Measurements from ENCODE around the gene GABRP. TPM values are rescaled to one million over a fixed set of nuclear protein-coding genes. Genes with fewer than 3 reads are reported as not detected.

Gene GABRP
- 1 to 10 TPM in 1 of 6 donors, under 1 TPM in 3, not detected in 2; 0.20 to 5.3 (median 0.28) TPM for total RNA-seq

DNA sequence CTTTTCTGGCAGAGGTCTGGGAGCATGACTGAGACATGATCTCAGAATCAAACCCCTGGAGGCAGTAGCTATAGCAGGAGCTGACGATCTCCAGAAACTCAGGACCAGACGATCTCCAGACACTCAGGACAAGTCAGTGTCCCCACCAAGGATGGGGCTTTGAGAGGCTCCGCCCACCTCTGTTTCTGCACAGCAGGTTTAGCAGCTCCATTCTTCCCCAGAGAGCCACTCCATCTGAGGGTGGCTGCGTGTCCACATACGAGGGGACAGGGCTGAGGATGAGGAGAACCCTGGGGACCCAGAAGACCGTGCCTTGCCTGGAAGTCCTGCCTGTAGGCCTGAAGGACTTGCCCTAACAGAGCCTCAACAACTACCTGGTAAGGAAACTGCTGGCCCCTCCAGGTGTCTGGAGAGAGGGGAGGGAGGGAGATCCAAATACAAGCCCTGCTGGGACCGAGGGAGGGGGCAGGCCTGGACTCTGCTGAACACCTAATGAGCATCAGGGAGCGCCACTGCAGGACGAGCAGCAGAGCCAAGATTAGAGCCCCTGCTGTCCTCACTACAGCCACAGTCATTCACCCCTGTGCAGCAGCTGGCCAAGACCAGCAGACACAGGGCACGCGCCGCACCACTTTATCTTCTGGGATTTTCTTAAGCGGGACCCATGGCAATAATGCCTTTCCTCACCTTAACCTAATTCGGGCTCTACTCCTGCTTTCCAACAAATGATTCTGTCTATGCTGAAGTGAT lies at the start of gene GABRP:
TSS of gene GABRP (plus strand) at position 228 of the 750 bp plus-strand sequence. CDS start 4,891 bp downstream, outside the sequence.
- Histone ChIP-seq H3K27me3 (no peaks in the 10 kb centered on the region), H3K27ac (peak within 1 kb of the TSS in 1 of 4 donors; percentile 46), H3K9me3 (no peaks in the 10 kb centered on the region), H3K4me1 (peaks cover 0 to 5% (median 3%) of the 10 kb centered on the region in 4 donors), H3K4me3 (no peak within 1 kb of the TSS), H3K36me3 (no peaks in the 10 kb centered on the region)
- DNase-seq (no peak), ATAC-seq (ENCODE audit: low FRiP score in 2 of 2) (no peak)
- TF ChIP-seq EP300 (IDR thresholded peaks at IDR 0.05), result no peak
- TF ChIP-seq POLR2AphosphoS5 (IDR thresholded peaks at IDR 0.05), result no peak
- no peak for TF ChIP-seq CTCF (IDR thresholded peaks at IDR 0.05)
- TF ChIP-seq POLR2A (IDR thresholded peaks at IDR 0.05), result no peak
- WGBS, 2 donors, result 87 to 95% methylated on average over 9 to 14 of the region's 14 CpGs

DNA sequence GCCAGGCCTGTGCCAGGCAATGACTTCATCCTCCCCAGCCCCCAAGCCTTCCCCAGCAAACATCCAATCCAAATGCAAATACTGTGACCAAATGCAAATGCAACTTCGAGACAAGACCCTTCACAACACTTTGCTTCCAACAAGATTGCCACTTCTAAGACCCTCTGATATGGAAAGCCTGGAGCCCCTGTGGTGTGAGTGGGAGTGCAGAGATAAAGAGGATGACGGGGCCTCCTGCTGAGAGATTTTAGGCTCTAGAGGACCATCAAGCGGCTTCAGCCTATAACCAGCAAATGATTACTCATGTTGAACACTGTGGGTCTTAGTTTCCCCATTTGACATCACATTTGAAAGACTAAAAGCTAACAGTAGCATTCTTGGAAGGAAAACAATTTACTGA lies 46.6 kb upstream of the GABRP start:
- ATAC-seq (ENCODE audit: low FRiP score in 2 of 2), result no peak
- DNase-seq, result no peak
- H3K4me1 ChIP-seq, result no peaks in the 10 kb centered on the region

DNA sequence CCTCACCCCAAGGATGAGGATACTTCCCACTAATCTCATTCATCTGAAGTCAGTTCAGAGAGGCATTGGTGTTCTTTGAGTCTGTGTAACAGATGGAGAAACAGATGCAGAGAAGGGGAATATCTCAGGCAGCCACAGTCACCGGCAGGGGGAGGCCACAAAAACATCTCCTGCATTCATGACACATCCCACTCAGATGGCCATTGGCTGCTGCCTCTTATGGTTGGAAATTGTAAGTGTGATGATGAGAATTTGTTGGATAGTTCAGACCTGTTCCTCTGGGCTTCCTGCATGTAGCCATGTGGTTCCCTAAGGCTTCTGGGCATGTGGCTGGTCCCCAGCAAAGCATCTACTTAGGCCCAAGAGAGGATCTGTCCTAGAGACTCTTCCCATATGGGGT lies 45.9 kb upstream of the GABRP start:
- H3K27ac ChIP-seq, result no peak overlapping the region
- no peaks in the 10 kb centered on the region for H3K4me1 ChIP-seq
- 85 to 100% methylated on average over 1 of the region's 1 CpG for WGBS, 2 donors
- no peaks in the 10 kb centered on the region for H3K36me3 ChIP-seq
- H3K4me3 ChIP-seq, result no peak overlapping the region
- ATAC-seq (ENCODE audit: low FRiP score in 2 of 2) (no peak), DNase-seq (no peak)
- TF ChIP-seq EP300 (IDR thresholded peaks at IDR 0.05) (no peak), CTCF (IDR thresholded peaks at IDR 0.05) (no peak), POLR2AphosphoS5 (IDR thresholded peaks at IDR 0.05) (no peak), POLR2A (IDR thresholded peaks at IDR 0.05) (no peak)
- H3K27me3 ChIP-seq, result no peaks in the 10 kb centered on the region
- peaks cover 0 to 10% (median 7%) of the 10 kb centered on the region in 4 donors for H3K9me3 ChIP-seq

More for the DNA sequence above, 46.6 kb upstream of the GABRP start:
- Histone ChIP-seq H3K27me3 (no peaks in the 10 kb centered on the region), H3K27ac (no peak overlapping the region), H3K9me3 (peaks cover 0 to 10% (median 7%) of the 10 kb centered on the region in 4 donors), H3K36me3 (no peaks in the 10 kb centered on the region), H3K4me3 (no peak overlapping the region)
- WGBS, 2 donors, result 65 to 75% methylated on average over 3 of the region's 3 CpGs
- no peak for TF ChIP-seq EP300 (IDR thresholded peaks at IDR 0.05)

DNA sequence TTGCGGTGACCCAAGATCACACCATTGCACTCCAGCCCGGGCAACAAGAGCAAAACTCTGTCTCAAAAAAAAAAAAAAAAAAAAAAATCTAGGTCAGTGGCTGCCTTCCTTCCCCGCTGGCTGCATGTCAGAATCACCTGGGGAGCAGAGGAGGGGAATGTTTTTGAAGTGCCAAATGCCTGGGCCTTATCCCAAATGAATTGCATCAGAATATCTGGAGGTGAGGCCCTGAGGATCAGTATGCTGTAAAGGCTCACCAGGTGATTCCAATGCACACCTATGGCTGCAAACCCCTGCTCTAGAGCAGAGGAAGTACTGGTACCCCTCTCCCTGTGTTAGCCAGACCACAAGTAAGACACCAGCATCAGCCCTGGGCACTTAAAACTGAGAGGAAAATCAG lies 44.7 kb upstream of the GABRP start:
- 49 to 53% methylated on average over 3 of the region's 3 CpGs for WGBS, 2 donors
- Histone ChIP-seq H3K9me3 (peaks cover 0 to 10% (median 7%) of the 10 kb centered on the region in 4 donors), H3K4me3 (no peak overlapping the region), H3K27ac (no peak overlapping the region), H3K4me1 (peaks cover 0 to under 1% (median 0%) of the 10 kb centered on the region in 4 donors), H3K36me3 (no peaks in the 10 kb centered on the region), H3K27me3 (no peaks in the 10 kb centered on the region)
- ATAC-seq (ENCODE audit: low FRiP score in 2 of 2) (peak in 1 of 2 donors; percentile 54), DNase-seq (peak in 1 of 2 donors; percentile 30)
- TF ChIP-seq EP300 (IDR thresholded peaks at IDR 0.05) (no peak), CTCF (IDR thresholded peaks at IDR 0.05) (no peak), POLR2AphosphoS5 (IDR thresholded peaks at IDR 0.05) (no peak), POLR2A (IDR thresholded peaks at IDR 0.05) (no peak)

GRCh38 chr5:170739446-170739845 lies 44.1 kb upstream of the GABRP start:
- Histone ChIP-seq H3K36me3 (no peaks in the 10 kb centered on the region), H3K4me3 (no peak overlapping the region), H3K9me3 (peaks cover 0 to 10% (median 7%) of the 10 kb centered on the region in 4 donors), H3K4me1 (peaks cover 3 to 7% (median 6%) of the 10 kb centered on the region in 4 donors), H3K27ac (no peak overlapping the region), H3K27me3 (no peaks in the 10 kb centered on the region)
- no peak for ATAC-seq (ENCODE audit: low FRiP score in 2 of 2)
- 94 to 98% methylated on average over 3 to 4 of the region's 4 CpGs for WGBS, 2 donors
- no peak for DNase-seq
- TF ChIP-seq EP300 (IDR thresholded peaks at IDR 0.05) (no peak), POLR2AphosphoS5 (IDR thresholded peaks at IDR 0.05) (no peak), POLR2A (IDR thresholded peaks at IDR 0.05) (no peak), CTCF (IDR thresholded peaks at IDR 0.05) (no peak)
